ENCODE data around the gene FAM3C. TPM values are rescaled to one million over a fixed set of nuclear protein-coding genes. Genes with fewer than 3 reads are reported as not detected.

FAM3C gene
- total RNA-seq, 1 experiment from 2014 or later: 55.7 TPM

DNA sequence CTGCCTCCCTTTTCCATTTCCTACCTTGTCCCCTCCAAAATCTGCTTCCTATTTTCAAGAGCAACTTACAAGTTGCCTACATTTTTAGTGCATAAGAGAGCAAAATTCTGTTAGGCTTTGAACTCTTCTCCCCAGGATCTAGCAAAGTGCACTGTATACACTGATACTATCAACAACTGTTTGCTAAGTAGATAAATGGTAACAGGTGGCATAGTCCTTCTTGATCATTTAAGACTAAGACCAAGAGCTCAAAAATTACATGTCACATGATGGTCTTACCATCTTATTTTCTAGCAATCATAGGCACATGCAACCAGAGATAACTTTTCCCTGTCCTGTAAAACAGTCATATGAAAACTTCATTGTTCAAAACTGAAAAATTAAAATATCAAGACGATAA is 16.2 kb downstream of the FAM3C start:
- DNase-seq (ENCODE audit: low spot score): no peak

DNA sequence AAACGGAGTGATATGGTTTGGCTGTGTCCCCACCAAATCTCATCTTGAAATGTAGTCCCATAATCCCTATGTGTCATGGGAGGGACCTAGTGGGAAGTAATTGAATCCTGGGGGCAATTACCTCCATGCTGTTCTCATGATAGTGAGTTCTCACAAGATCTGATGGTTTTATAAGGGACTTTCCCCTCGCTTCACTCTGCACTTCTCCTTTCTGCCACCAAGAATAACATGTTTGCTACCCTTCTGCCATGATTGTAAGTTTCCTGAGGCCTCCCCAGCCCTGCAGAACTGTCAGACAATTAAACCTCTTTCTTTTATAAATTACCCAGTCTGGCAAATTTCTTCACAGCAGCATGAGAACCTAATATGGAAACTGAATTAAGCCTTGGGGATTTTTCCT is 19.1 kb downstream of the FAM3C start:
- DNase-seq (ENCODE audit: low spot score): no peak

DNA sequence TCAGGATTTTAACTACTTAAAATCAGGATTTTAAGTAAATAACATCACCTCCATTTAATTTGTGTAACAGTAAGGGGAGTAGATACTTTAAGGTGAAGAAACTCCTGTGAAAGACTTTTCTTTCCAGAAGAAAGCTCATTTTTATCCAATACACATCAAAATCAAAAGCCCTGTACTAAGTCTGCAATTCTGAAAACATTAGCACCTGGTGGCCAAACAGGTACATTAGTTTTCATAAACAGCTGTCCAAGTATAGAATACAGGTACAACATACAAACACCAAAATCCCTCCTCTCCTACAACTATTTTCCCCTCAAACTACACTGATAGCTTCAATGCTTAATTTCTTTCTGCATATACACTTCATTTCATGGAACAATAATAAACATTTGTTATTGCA is 22.9 kb downstream of the FAM3C start:
- DNase-seq (ENCODE audit: low spot score): no peak

DNA sequence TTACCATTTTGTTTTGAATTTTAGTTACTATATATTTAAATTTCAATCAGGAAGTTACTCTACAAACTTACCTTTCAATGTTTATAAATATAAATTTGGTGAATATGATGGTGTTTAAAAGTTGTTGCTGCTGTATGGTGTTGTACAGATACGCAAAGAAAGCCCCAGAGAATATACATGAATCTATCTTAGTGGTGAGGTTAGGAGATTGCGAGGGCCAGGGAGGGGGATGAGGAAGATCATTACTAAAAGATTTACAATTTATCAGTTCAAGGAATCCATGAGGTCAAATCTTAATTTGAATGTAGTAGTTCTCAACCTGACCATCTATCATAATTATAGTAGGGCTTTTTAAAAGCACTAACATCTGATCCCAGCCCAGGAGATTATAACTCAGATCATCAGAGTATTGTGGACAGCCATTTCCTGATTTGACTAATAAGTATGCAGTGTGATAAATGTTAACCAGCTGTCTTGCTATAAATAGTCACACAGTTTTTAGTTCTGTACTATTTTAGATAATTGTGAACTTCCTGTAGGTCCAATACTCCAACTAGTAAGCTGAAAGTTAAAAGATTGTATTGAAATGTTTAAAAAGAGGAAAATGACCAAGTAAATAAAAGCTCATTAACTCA is 23.6 kb downstream of the FAM3C start:
- no peak for DNase-seq (ENCODE audit: low spot score)

DNA sequence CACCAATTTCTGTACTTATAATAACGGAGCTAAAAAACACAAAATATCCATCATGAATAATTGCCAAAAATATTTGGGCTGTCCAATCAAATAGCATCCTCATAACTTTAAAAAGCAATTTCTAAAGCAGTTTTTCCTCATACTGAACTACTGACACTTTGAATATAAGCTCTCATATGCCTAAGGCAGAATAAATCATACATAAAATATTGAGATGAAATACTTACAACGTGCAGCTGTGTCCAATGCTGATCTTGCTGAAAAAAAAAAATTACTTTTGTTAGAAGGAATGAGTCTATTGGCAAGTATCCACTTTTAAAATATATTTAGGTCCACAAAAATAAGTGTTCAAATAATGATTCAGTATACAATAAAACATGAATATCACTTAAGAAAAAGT is 24.2 kb downstream of the FAM3C start:
- DNase-seq (ENCODE audit: low spot score): no peak

DNA sequence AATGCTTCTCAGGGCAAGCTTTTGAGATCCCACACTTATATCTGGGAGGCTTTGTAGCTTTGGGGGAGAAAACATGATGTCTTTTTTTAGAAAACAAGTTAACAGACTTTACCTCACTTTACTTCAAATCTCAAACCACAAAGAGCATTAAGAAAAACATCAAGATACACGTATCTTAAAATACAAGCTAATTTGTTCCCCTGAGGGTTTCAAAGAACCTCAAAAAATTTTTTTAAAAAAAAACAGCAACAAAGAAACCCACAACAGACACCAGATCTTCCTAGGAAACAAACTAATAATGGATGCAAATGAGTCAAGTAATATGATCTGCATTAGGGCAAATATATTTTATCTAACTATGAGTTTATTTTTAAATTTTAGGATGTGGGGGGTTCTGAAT is 24.7 kb downstream of the FAM3C start:
- no peak for DNase-seq (ENCODE audit: low spot score)

DNA sequence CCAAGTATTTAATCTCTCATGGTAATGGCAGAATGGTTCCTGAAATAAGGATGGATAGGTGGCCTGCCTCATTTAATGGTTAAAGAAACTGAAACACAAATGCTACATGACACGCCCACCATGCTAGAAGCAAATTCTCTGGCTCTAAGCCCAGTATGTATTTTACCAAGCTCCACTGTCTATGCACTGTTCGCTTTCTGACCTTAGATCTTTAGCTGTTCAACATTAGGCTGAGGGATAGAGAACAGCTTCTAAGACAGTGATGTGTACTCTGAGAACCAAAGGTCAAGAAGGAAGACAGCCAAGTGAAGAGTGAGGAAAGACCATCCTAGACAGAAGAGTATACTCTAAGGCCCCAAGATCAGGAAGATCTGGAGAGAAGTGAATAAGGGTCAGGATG is 26.6 kb downstream of the FAM3C start:
- DNase-seq (ENCODE audit: low spot score): no peak

DNA sequence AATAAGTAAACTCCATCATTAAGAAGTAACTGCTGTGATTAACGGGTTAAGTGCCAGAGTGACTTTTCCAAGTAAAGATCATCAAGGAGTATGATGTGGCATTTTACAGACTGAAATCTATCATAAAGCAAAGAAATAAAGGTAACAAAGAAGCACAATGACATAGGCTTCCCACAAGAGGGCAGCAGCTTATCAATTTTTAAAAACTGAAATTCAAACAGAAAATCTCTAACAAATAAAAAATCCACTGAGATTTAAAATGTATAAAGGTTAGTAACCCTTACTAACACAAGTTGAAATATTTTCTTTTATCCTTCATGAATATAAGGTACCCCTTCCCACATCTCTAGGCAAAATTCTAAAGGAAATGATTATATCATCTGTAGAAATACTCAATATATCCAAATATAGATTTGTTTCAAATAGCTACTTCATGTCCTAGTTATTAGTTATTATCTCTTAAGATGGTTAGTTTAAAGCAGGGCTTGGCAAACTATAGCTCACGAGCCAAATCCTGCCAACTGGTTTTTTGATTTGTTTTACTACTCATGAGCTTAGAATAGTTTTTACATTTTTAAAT is 29.2 kb downstream of the FAM3C start:
- peak; percentile 23 for DNase-seq (ENCODE audit: low spot score)

DNA sequence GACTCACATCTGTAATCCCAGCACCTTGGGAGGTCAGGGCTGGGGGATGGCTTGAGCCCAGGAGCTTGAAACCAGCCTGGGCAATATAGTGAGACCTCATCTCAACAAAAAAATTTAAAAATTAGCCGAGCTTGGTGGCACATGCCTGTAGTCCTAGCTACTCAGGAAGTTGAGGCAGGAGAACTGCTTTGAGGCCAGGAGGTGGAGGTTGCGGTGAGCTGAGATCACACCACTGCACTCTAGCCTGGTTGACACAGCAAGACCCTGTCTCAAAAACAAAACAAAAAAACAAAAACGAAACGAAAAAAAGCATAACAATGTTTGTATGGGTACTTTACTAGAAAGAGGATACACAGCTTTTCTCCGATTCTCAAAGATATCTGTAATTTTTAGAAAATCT is 35.5 kb downstream of the FAM3C start:
- DNase-seq (ENCODE audit: low spot score): no peak

DNA sequence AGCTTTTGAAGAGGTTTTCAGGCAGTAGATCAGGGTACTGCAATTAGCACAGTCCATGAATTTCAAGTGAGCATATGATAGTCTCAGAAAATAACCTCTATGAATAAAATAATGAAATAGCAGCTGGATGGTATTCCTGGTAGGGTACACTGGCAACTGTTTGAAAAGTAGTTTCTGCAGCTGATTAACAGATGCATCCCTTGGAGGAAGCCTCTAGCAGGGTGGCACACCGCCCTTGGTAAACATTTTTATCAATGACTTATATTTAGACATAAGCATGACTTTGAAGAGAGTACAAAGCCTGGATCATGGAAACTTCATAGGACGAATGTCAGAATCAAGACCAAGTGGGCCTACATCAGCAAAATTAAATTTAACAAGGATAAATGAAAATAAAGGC is 40.5 kb downstream of the FAM3C start:
- no peak for DNase-seq (ENCODE audit: low spot score)

DNA sequence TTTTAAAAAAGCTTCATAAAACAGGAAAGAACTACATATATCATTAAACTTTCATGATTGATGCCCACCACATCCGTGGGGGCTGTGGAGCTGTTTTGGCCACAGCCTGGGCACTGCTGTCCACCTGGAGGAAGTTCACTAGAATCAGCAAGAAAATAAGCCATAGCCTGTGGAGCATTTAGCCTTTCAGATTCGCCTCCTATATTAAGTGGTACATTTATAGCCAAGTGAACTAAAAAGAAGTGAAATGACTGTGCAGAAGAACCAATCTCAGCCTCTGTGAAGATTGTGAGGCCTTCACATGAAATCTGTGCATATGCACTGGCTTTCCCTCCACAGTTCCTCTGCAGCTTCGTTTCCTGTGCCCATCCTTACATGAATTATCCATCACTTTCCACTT is 43.8 kb downstream of the FAM3C start:
- no peak for DNase-seq (ENCODE audit: low spot score)

DNA sequence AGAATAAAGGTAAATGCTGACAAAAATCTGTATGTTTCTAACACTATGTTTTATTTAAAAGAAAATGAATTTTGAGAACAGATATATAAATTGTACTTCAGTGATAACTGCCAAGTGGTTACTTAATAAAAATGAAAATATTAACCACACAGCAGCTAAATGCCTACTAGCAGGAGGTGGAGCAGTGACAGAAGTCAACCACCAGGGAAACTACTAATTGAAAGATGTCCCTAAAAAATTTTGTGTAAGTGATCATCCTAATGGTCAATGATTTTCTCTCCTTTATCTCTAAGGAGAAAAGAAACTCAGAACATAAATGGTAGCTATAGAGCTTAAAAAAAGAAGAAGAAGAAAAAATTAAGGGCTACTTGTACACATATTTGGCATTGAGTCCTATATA is 44.4 kb downstream of the FAM3C start:
- DNase-seq (ENCODE audit: low spot score): no peak

DNA sequence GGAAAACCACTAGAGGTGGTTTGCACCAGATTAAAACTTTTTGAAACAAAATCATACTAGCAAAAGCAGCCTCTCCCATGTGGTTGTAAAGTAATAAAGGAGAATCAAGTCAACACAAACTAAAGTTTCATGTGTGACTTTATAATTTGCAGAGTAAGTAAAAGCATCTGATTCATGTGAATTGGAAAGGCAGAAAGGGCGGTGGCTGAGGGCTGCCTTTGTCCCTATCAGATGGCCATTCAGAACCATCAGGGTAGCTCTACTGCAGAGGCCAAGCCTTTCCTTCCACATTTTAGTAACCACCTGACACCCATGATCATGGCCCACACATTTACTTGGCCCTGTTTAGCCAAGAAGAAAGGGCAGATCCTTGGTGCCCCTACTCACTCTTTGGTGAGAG is 51.6 kb downstream of the FAM3C start:
- DNase-seq (ENCODE audit: low spot score): no peak

DNA sequence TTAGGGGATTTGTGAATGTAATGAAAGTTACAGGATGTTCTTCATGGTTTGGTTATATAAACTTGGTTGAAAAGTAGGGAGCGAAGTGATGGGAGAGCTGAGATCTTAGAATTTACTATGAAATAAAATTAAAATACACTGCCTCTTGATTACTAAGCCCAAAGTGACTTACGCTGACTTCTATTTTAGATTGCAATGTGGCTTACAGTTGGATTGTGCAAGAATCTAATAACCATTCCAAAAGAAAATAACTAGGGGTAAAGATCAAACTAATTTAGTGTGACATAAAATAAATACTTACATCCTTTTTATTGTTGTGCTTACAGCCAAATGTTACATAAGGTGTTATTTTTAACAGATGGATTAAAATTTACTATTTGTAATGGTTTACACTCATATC is 52.0 kb downstream of the FAM3C start:
- DNase-seq (ENCODE audit: low spot score): no peak

DNA sequence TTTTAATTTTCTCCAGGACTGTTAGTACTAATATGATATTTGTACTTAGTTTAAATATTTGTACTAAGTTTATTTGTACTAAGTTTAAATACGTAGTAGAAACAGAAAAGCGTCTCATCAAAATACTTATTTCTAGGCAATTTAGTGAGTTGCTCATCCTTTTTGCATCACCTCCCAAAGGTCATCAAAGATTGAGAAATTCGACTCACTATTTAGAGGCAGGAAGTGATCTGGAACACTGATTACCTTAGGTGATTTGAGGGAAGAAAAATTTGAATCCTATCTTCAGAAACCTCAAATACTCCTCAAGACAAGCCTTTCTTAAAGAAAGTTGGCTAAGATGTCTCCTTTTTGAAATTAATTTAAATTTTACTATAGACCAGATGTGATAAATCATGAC is 52.8 kb downstream of the FAM3C start:
- no peak for DNase-seq (ENCODE audit: low spot score)

DNA sequence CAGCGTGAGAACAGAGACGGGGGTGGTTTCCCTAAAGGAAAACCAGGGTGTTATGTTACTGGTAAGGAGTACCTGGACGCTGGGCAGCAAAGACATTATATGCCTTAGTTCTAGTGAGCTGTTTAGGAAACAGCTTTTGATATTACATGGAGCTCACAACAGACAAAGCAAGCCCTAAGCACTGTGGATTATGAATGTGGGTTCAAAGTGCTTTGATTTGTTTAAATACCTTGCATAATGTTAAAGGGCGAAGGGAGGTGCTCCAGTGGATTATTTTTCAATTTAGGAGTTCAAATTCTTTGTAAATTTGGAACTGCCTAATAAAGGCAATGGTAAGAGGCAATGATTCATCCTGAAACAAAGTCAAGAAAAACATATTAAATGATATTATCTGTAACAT is 53.5 kb downstream of the FAM3C start:
- DNase-seq (ENCODE audit: low spot score): no peak

DNA sequence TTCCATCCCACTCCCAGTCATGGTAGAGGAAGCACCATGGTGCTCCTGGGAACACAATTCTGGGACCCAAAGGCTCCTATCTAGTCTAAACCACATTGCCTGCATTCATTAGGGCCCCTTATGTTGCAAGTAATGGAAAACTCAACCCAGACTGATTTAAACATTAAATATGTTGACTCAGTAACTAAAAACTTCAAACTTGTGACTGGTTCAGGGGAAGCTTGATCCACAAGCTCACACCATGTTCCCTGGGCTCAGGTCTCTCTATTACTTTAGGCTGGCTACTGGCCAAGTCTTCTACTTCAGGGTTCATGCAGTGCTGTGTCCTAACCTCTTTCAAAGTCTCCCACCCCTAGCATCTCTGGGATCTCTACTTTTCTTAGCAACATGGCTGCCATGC is 54.2 kb downstream of the FAM3C start:
- DNase-seq (ENCODE audit: low spot score): no peak

DNA sequence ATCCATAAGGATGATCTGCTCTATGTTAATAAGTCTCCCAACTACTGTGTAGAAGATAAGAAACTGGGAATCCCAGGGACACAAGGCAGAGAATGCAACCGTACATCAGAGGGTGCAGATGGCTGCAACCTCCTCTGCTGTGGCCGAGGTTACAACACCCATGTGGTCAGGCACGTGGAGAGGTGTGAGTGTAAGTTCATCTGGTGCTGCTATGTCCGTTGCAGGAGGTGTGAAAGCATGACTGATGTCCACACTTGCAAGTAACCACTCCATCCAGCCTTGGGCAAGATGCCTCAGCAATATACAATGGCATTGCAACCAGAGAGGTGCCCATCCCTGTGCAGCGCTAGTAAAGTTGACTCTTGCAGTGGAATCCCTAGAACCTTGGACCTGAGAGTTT is 57.0 kb downstream of the FAM3C start:
- DNase-seq (ENCODE audit: low spot score): no peak

DNA sequence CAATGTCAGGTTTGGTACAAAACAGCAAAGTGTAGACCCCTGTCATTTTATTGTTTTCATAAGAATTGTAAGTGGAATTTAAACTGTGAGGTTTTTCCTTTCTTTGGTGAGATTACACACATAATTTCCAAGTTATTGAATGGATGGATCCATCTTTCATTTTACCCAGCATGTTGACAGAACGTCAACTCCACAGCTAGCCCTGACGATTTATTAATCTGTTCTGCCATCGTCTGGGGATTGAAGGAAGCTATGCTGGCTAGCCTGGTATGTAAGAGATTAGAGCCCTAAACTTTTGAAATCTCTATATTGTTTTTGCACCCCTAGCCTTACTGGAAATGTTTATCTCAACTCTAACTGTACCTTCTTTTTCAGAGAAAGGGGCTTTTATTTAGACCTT is 58.7 kb downstream of the FAM3C start:
- no peak for DNase-seq (ENCODE audit: low spot score)

DNA sequence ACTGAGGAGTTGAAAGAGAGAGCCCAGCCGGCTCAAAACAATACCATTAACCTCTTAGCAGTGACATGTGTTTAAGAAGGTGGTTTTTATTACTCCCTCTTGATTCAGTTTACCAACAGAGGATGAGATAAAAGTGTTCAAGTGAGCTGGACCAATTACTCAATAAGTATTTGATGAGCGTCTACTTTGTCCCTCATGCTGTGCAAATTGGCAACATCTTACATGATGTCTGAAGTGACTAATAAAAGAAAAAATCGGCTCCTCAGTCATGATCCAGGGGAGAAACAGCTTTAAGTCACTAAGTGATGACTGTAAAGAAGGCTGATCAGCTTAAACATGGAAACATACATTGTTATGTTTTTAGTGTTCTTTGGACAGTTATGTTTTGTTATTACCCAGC is 59.5 kb downstream of the FAM3C start:
- DNase-seq (ENCODE audit: low spot score): no peak

DNA sequence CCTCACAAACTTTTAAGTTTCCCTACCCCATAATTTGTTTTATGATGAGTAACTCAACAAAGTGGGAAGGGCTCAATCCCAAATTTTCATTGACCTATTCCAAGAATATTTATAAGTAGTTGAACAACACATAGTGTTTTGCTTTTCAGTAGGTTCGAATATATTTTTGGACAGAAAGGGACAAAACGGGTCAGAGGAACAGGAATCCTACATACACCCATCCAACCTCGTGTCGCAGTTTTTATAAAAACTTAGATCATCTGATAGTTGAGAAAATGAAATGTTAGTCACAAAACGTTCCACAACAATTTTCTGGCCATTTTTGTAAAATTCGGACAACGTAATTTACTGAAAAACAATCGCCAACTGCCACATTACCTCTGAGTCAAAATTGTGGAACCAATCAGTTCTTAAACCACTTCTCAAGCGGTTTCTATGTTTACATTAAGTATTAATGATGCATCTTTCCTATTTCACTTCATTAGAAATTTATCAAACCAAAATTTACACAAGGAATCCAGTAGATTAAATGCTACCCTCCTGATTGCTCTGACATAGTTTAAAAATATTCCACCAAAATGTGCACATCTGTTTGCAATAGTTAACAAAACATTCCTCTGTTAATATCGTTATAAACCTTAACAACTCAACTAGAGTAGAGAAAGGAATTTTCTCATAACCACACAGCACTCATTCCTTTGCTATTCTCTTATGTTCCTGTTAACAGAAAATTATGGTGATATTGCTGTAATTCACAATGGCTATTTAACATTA is 61.0 kb downstream of the FAM3C start:
- DNase-seq (ENCODE audit: low spot score): no peak

DNA sequence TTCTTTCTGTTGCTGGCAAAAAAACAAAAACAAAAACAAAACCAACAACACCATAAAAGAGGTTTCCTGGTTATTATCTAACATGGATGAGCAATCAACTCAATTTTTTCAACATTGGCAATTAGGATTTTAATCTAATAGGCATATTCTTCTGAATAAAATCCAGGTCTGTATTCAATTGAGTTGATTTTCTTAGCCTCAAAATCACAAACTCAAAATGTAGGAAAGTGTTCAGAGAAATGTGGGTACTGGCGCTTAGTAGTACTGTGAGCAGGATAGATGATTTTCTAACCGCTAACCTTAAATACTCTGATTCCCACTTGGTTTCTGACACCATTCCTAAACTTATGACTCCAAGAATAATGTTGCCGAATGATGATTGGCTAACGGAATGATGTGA is 61.7 kb downstream of the FAM3C start:
- no peak for DNase-seq (ENCODE audit: low spot score)

DNA sequence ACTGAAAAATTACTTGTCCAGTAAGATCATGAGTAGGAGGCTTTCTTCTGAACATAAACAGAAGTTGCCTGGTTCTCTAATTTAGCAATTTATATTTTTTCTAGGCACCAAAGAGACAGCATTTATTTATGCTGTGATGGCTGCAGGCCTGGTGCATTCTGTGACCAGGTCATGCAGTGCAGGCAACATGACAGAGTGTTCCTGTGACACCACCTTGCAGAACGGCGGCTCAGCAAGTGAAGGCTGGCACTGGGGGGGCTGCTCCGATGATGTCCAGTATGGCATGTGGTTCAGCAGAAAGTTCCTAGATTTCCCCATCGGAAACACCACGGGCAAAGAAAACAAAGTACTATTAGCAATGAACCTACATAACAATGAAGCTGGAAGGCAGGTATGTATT is 64.5 kb downstream of the FAM3C start:
- no peak for DNase-seq (ENCODE audit: low spot score)

DNA sequence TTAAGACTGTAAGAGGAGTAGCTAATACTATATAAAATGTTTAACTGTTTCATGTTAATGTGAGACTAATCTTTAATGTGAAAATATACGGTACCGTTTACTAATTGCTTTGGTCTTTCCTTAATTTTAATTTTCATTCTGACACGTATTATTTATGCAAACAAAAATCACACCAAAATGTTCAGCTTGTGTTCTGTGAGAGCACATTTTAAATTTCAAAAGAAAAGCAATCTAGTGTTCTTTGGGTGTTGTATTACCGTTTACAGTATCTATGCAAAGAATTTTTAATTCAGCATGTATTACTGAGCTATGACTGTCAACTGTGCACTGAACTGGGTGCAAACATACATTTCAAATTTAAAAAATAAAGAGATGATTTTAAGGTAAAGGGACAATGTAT is 65.1 kb downstream of the FAM3C start:
- no peak for DNase-seq (ENCODE audit: low spot score)

All from H4 (cell line).